Neural cell (in vitro differentiated cells): ENCODE data around the gene PBX3.

Source experiments
- CTCF ChIP-seq: fragments of 450-650 bp; IDR thresholded peaks from 2 replicates; pipeline ENCODE4 v1.5.1; 2014; ENCODE audit warnings: antibody characterized with exemption, mild to moderate bottlenecking, moderate library complexity; ENCODE audit not compliant: poor library complexity, severe bottlenecking
- EP300 ChIP-seq: fragments of 450-650 bp; conservative IDR thresholded peaks from 2 replicates; pipeline ENCODE4 v1.6.1; 2014; ENCODE audit warnings: antibody characterized with exemption, mild to moderate bottlenecking, moderate library complexity; ENCODE audit not compliant: poor library complexity, severe bottlenecking
- POLR2AphosphoS5 ChIP-seq: IDR thresholded peaks from 2 replicates; pipeline ENCODE4 v1.6.1; 2012
- SMC3 ChIP-seq: fragments of 450-650 bp; conservative IDR thresholded peaks from 2 replicates; pipeline ENCODE4 v1.6.1; 2014; ENCODE audit warnings: antibody characterized with exemption, mild to moderate bottlenecking, moderate library complexity; ENCODE audit not compliant: poor library complexity
- TAF1 ChIP-seq: IDR thresholded peaks from 2 replicates; pipeline ENCODE4 v1.6.1; 2012; ENCODE audit warnings: low read depth

- TF ChIP-seq CTCF = no peak
- no peak for TF ChIP-seq POLR2AphosphoS5
- TF ChIP-seq EP300 = no peak
- no peak for TF ChIP-seq SMC3
- no peak for TF ChIP-seq TAF1
Observed at GRCh38 chr9:125881042-125881441, 133.9 kb downstream of the PBX3 start.
